ENCODE measurements around the gene PPEF1. TPM values are rescaled to one million over a fixed set of nuclear protein-coding genes. Genes with fewer than 3 reads are reported as not detected.

PPEF1 gene
- total and polyA plus RNA-seq, 9 of the 15 experiments (the other 6 are each of a cell fraction or from before 2014, with no cell fraction given): not detected

DNA sequence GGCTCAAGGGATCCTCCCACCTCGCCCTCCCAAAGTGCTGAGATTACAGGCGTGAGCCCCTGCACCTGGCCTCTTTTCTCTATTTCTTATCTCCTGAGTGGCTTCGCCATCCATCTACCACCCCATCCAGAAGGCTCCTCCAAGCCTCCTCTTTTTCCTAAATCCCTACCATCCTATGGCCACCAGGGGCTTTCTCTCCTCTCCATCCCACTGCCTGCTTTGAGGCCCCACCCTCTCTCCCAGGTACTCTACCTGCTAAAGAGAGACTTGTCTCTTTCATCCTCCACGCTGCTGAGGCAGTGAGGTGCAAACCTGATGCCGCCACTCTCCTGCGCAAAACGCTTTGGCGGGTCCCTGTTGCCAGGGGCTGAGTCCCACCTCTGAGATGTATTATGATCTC is 42.5 kb upstream of the PPEF1 start (continued):
- TF ChIP-seq NR2C2 (CRISPR knock-in tag; IDR thresholded peaks at IDR 0.05) (no peak), NR2C2 (tag; IDR thresholded peaks at IDR 0.05) (no peak), NR0B1 (IDR thresholded peaks at IDR 0.05; ENCODE audit: partially characterized antibody) (no peak)

- peaks cover 3 to 16% of the 10 kb centered on the region in 2 experiments; a peak in 3 of 5 replicates for H3K27me3 ChIP-seq (ENCODE audit: control insufficient read depth in 2 of 2, insufficient read depth in 2 of 2, low read length in 2 of 2)
- no peaks in the 10 kb centered on the region for H4K20me1 ChIP-seq (replicated peaks; ENCODE audit: control insufficient read depth, insufficient read depth, low read length)
- no peaks in the 10 kb centered on the region; a peak in 1 of 5 replicates for H3K4me1 ChIP-seq (replicated peaks in 1 of 2; ENCODE audit: control insufficient read depth in 2 of 2, insufficient read depth in 2 of 2, low read length in 2 of 2)
- no peaks in the 10 kb centered on the region for H3K79me2 ChIP-seq (ENCODE audit: control insufficient read depth, insufficient read depth, low read length)
- DNase-seq (ENCODE audit: extremely low read depth in 1 of 4, low spot score in 3 of 4): no peak
- CTCF ChIA-PET (ENCODE audit: low intra/inter-chr PET ratio): no interaction called here
- POLR2A ChIA-PET: no interaction called here
- BruUV-seq (replicated peaks): no TSS peak
- H3K27ac ChIP-seq (ENCODE audit: extremely low read depth, low read depth, low read length): no peak overlapping the region
- TF ChIP-seq FOS (IDR thresholded peaks at IDR 0.05; ENCODE audit: extremely low read depth, insufficient read length) (no peak), FOXA3 (CRISPR knock-in tag; conservative IDR thresholded peaks at IDR 0.05 in 1 of 2, IDR thresholded peaks at IDR 0.05 in 1 of 2) (no peak), CTBP1 (IDR thresholded peaks at IDR 0.05; ENCODE audit: borderline replicate concordance) (no peak), ZNF175 (CRISPR knock-in tag; IDR thresholded peaks at IDR 0.05; ENCODE audit: low read depth) (no peak), ZNF449 (CRISPR knock-in tag; IDR thresholded peaks at IDR 0.05) (no peak), RAD51 (IDR thresholded peaks at IDR 0.05; ENCODE audit: borderline replicate concordance, low read depth) (no peak), BACH1 (tag; IDR thresholded peaks at IDR 0.05) (no peak), ZNF282 (CRISPR knock-in tag; IDR thresholded peaks at IDR 0.05) (no peak)
- TF ChIP-seq, protein P1, sequence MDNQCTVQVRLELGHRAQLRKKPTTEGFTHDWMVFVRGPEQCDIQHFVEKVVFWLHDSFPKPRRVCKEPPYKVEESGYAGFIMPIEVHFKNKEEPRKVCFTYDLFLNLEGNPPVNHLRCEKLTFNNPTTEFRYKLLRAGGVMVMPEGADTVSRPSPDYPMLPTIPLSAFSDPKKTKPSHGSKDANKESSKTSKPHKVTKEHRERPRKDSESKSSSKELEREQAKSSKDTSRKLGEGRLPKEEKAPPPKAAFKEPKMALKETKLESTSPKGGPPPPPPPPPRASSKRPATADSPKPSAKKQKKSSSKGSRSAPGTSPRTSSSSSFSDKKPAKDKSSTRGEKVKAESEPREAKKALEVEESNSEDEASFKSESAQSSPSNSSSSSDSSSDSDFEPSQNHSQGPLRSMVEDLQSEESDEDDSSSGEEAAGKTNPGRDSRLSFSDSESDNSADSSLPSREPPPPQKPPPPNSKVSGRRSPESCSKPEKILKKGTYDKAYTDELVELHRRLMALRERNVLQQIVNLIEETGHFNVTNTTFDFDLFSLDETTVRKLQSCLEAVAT (IDR thresholded peaks at IDR 0.05): no peak
- TF ChIP-seq, protein P2, sequence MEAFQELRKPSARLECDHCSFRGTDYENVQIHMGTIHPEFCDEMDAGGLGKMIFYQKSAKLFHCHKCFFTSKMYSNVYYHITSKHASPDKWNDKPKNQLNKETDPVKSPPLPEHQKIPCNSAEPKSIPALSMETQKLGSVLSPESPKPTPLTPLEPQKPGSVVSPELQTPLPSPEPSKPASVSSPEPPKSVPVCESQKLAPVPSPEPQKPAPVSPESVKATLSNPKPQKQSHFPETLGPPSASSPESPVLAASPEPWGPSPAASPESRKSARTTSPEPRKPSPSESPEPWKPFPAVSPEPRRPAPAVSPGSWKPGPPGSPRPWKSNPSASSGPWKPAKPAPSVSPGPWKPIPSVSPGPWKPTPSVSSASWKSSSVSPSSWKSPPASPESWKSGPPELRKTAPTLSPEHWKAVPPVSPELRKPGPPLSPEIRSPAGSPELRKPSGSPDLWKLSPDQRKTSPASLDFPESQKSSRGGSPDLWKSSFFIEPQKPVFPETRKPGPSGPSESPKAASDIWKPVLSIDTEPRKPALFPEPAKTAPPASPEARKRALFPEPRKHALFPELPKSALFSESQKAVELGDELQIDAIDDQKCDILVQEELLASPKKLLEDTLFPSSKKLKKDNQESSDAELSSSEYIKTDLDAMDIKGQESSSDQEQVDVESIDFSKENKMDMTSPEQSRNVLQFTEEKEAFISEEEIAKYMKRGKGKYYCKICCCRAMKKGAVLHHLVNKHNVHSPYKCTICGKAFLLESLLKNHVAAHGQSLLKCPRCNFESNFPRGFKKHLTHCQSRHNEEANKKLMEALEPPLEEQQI (IDR thresholded peaks at IDR 0.05): no peak
- H2AFZ ChIP-seq (ENCODE audit: low read depth, low read length): no peak overlapping the region
- 4% methylated on average over 8 of the region's 15 CpGs for WGBS (ENCODE audit: insufficient coverage, low coverage, missing lambda C conversion rate)
- no peak for FAIRE-seq
- H3K9ac ChIP-seq (ENCODE audit: insufficient read depth in 1 of 2, low read depth in 2 of 2, low read length in 2 of 2): no peak overlapping the region
- ATAC-seq: no peak
- intact Hi-C loops (cut with micrococcal nuclease): no loop called here
- no peaks in the 10 kb centered on the region for H3K9me3 ChIP-seq (replicated peaks; ENCODE audit: control insufficient read depth, insufficient read depth, low read depth, low read length)
- H3K9me1 ChIP-seq (ENCODE audit: control insufficient read depth, insufficient read depth, low read length): no peaks in the 10 kb centered on the region
- H3K4me3 ChIP-seq: no peak overlapping the region
- H3K4me2 ChIP-seq (ENCODE audit: insufficient read depth, low read length): no peak overlapping the region
- H3K36me3 ChIP-seq (ENCODE audit: control insufficient read depth, insufficient read depth, low read length): no peaks in the 10 kb centered on the region
- in situ Hi-C loops (cut with MboI): no loop called here
Observed at GRCh38 chrX:18666614-18667013, 40.8 kb upstream of the PPEF1 start.
